ENCODE results near the gene TMIE.

Gene TMIE

DNA sequence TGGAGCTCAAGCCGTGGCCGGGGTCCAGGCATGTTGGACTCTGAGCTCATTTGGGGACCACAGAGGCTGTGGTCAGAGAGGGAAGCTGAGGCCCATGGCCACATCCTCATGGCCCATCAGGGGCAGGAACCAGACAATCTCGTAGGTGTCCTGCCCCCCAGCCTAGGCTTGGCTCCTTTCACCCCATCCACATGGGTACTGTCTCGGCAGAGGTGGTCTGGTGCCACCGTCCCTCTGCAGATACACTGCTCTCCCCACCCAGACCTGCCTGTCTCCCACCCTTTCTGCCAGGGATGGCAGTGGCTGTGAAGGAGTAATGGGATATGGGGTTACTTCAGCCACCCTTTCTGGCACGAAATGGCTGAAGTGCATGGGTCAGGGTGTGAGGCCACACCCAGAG, 8.5 kb downstream of the TMIE start:
- no peak for DNase-seq

DNA sequence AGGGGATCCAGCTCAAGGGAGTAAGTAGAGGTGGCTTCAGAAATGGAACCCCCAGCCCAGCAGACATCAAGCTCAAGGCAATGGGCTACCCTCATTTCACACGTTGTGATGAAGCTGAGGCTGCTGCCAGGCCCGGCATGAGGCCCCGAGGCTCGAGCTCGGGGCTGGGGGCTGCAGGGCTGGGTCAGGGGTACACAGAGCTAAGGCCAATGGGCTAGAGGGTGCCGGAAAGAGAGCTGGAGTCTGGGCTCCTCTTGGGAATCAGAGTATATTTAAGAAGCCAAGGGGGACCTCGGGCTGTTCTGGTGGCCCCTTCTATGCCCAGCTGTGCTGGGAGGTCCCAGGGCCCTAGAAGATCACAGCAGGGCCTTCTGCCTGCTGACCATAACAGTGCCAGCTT, 9.0 kb downstream of the TMIE start:
- no peak for DNase-seq

DNA sequence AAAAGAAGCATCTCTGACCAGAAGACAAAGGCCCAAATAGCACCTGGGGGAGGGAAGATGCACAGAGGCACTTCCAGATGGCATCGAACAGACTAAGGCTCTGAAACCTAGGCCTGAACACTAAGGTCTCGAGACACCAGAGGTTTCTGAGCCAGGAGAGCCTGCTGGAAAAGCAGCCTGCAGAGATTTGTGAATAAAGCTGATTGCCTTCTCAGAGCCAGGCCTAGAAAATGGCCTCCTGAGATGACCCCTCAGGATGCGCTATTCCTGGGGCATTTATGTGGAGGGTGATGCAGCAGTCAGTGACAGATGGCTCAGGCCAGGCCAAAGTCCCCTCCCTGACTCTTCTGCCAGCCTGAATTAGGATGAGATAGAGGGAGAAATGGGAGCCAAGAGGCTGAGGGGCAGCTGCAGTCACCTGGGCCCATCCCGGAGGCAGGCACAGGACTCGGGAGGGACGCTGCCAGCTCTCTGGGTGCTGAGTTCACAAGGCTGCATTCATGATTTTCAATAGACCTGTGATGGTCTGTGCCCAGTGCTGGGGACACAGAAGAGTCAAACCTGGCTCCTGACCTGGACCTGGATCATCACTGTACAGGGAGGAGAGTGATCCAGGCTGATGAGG, 9.6 kb downstream of the TMIE start:
- no peak for DNase-seq

DNA sequence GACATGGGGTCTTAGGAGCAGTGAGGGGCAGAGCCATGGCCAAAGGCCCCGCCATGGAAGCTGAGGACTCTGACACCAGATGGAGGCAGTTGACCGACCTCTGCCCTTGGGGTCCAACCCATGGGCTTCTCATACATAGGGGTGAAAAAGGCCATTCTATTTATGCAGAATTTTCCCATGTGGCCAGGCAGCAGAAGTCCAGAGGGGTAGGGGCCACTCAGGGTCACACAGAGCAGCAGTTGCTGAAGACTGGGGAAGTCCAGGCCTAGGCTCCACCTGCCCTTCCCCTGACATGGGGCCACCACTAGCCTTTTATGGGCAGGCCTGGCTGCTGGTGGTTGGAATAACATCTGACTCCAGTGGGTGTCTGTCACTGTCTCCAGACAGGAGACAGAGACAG, 10.1 kb downstream of the TMIE start:
- DNase-seq, result no peak

DNA sequence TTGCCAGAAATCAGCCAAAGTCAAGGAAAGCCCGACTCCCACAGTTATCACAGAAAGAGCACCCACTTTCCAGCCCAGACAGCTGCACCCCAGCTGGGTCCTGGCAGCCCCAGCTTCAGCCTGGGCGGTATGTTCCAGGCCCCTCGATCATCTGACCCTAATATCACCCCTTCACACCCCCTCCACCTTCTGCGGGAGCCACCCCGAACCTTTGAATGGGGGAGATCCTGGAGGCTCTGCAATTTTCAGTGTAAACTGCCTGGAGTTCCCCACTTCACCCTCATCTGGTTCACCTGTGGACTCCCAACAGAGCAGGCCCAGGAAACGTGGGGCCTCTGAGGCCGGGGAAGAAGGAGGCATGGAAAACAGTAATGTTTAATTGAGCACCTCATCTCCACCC, 10.6 kb downstream of the TMIE start:
- no peak for DNase-seq

DNA sequence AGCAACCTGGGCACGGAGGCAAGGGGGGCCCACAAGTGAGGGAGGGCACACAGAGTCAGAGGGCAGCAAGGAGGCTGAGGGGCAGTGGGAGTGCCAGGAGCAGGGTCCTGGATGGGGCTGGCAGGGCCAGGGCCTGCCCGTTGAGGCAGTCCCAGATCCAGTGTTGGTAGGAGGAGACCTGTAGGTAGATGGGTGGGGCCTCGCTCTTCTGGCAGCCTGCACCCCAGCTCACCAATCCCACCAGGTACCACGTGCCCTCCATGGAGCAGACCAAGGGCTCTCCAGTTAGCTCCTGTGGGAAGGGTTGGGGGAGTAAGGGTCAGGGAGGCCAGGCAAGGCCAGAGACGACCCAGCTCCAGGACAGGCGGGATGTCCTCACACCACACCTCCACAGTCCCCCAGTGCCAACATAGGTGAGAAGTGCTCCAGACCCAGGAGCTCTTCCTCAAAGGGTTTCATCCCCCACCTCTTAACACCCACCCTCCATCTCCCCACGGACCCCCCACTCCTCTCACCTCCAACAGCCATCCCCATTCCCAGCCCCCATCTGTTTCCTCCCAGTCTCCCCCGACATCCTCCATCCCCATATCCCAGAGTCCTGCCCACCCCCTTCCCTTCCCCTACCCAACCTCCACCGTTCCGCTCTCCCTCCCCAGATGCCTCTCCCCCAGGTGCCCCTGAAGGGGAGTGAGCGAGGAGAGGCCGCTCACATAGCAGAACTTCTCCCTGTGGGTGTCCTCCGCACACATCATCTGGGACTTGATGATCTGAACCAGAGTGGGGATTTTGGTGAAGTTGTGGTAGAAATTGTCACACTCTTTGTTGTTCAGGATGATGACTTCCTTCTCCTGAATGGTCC, 11.2 kb downstream of the TMIE start:
- DNase-seq, result no peak

DNA sequence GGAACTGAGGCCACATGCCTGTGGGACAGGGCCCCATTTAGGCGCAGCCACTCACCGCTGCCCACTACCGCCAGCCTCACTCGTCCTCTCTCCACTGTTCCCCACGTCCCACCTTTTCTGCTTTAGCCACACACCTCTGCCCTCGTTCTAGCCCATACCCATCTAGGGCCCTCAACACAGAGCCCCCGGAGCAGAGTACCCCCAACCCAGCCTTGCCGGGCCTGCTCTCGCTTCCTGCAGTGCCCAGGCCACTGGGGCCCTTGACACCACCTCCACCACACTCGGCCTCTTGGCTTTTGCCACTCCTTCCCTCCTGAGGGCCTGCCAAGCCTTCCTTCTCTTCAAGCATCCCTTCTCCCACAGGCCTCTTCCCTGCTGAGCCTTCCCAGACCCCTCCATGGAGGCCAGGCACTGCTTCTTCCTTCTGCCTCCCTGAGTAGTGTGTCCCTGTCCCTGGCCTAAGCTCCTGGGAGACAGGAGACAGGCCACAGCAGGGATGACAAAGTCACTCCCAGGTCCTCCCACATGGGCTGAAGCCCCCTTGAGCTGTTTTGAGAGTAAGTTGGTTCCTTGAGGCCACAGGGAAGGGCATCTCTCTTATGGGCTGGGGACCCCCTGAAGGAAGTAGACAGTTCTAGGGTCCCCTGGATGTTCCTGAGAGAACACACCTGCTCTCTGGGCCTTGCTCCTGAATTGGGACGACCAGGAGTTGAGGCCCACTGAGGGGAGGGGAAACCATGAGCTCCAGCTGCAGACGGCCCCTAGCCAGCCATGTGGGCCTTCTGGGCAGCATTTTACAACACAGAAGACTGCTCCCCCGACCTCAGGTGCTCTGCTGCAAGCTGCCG, 12.1 kb downstream of the TMIE start:
- DNase-seq, result no peak

DNA sequence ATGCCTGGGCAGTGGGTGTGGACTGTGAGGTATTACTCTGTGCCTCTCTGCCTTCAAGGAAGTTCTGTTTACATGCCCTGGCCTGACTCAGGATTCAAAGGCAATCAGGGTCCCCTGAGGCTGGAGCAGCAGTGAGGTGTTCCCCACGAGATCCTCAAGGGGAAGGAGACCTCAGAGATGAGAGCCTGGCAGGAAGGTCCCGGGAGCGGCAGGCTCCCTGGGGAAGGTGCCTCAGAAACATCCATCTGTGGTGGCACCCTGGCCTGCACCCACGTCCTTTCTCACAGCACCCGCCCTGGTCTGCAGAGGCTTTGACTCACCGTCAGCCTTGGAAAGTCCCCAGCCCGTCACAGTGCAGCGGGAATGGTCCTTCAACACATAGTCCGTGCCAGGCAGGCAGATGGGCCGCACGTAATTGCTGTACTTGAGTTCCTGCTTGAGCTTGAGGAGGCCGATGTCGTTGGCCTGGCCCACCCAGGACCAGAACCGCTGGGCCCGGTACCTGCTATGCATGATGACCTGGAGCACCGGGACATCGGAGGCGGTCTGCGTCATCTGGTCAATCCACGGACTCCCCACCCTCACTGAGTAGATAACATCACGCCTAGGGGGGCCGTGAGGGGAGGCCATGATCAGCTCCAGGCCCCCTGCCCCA, 12.8 kb downstream of the TMIE start:
- DNase-seq, result no peak

DNA sequence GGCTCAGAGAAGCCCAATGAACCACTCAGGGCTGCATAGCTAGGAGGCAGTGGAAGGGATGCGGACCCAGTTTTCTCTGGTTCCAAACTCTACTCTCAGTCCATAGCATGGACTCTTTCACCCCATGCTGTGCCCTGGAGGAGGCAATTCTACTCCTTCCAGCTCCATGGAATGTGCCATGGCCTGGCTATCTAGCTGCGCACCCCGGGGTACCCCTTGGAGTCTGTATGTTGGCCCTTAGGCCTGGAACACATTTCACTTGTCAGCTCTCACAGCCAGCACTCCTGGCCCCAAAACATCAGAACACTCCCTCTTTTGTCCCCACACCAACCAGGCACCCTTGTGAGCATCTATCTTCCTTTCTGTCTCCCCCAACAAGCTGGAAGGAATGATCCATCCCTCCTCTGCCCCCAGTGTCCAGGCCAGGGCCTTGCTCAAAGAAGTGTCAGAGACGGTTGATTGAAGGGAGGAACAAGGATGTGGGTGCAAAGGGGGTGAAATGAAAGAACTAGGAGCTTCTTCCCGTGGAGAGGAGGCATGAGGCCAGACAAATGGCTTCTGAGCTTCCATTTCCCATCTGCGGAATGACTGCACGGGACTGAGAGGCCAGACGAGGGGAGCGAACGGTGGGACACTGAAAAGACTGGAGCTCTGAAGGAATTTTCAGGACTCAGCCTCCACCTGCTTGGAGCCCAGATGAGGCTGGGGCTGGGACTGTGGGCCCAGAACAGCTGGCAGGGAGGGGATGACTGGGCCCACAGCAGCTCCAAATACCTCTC, 13.7 kb downstream of the TMIE start:
- DNase-seq, result no peak

DNA sequence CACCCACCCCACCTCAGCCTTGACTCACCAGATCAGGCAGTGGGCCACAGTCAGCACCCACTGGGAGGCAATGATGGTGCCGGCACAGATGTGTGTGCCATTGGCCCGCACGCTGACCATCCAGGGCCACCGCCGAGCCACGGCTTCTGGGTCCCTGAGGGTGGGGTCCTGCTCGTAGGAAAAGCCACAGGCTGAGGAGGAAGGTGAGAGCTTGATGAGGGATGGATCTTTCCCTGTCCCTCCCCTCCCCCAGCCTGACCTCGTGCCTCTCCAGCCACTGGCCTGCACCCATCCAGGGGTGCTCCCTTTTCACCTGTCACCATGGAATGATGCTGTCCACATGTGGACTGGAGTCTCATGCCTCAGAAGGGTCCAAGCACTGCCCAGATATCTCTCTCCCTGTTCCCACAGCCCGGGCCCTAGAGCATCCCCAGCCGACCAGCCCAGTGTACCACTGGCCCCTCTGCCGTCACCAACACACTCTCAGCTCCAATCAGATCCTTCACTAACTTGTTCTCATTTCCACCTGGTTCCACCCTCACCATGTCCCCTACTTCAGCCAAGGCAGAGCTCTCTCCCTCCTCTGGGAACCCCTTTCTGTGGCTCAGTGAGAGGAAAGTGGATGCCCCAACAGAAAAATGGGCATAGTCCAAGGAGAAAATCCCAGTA, 14.4 kb downstream of the TMIE start:
- DNase-seq, result no peak

DNA sequence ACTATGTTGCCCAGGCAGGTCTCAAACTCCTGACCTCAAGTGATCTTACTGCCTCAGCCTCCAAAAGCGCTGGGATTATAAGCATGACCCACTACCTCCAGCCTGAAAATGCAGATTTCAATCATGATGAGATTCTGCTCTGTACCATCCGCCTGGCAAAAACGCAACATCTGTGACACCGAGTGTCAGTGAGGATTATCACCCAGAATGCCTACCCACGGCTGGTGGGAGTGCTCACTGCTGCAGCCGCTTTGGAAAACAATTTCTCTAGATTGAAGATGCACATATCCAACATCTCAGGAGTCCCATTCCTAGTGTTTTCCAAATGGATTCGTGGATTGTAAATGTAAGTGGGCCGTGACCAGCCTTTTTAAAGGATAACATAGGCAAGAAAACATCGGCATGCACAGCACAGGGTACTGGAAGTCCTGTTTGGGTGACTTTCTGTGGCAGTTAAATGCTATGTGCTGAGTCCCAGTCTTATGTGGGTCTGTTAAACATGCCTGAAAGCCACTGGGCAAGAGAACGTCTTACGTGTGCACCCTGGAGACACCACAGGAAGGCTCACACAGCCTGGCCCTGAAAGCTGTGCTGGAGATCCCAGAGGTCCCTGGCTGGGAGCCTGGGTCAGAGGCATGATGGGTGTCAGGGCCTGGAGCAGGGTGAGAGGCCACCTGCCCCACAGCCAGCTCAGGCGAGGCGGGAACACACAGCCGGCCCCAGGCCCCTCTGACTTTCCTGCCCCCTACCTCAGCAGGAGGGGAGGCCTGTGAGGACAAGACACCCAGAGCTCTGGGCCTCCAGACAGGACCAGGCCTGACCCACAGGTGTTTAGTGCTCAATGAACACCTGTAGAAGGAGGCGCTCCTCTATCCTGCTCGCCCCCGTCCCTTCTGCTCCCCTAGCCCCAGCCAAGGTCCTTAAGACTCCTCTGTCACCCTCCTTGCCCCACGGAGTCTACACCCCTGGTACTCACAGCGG, 15.6 kb downstream of the TMIE start:
- DNase-seq, result no peak

DNA sequence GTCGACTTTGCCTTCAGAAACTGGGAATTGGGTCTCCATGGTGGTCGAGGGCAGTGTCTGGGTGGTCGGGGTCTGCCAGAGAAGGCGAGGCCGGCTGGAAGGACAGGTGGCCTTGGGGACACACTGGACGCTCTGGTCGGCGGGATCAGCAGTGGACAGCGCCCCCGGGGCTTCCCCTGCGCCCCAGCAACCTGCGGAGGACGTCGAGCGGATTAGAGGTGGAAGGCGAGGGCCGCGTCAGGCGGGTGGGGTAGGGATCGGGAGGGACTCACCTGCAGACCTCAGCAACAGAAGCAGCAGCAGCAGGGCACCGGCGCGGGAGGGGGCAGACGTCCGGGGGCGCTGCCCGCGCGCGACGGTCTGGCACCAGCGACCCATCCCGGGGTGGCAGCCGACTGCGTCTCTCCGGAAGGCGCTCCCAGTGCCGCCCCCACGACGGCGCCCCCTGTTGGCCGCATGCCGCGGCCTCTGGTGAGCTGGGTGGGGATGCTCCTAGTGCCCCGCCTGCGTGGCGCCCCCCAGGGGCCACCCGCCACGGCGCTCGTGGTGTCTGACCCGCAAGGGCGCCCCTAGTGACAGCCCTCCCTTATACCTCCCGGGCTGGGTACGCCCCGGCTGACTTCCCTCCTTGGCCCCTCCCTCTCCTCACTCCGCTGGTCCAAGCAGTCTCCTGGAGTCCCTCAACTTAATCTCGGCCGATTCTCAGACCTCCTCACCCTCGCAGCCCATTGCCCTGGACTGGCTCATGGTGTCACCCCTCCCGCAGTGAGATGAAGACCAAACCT, 16.4 kb downstream of the TMIE start, which contains the start of gene PRSS50:
TSS of gene PRSS50 (minus strand) at position 423 of the 785 bp plus-strand sequence. CDS start at position 378, 45 bp downstream.
- DNase-seq, result no peak

DNA sequence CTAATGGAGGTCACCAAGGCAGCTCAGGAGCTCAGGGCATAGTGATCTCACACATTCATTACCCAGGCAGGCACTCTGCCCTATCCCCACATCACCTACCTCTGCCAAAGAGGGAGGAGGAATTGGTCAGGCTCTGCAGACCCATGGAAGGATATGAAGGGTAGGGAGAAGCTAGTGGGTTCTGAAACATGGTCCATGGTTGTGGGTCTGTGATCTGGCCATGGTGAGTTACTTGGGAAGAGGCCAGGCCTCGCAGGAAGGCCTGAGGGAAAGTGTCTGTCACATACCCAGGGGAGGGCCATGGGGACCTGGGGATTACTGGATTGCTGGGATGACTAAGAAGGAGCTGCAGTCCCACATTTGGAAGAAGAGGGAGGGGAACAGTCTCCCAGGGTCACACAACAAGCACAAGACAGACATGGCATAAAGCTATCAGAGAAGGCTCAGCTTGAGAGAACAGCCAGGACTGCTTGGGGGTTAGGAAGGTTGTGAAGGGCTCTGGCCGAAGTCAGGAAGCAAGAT, 17.9 kb downstream of the TMIE start:
- no peak for DNase-seq

DNA sequence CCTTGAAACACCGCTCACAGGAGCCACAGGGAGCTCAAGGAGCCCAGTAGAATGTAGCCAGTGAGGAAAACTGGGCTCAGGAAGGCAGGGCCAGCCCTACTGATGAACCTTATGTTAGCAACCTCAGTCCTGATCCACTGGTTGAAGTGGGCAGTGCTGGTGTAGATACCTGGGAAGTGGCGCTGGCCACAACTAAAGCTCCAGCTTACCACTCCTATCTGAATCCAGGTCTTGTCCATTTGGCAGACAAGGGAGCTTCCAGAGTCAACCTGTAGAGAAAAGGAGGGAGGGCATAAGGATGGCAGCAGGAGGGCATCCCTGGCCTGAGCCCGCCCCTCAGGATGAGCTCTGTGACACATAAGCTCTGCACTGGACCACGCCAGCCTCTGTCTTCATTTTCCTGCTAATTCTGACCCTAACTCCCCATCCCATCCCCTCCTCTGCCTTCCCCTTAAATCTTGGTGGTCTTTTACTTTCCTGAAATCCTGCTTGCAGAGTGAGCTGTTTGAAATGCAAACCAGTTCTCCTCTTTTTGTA, 18.6 kb downstream of the TMIE start:
- DNase-seq, result no peak

DNA sequence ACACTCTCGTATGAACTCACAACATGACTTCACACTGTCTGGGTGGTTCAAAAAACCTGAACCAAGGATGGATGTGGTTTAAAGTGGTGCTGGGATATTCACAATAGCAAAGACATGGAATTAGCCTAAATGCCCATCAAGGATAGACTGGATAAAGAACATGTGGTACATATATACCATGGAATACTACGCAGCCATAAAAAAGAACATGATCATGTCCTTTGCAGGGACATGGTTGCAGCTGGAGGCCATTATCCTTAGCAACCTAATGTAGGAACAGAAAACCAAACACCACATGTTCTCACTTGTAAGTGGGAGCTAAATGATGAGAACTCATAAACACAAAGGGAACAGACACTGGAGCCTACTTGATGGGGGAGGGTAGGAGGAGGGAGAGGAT, 19.8 kb downstream of the TMIE start:
- no peak for DNase-seq

DNA sequence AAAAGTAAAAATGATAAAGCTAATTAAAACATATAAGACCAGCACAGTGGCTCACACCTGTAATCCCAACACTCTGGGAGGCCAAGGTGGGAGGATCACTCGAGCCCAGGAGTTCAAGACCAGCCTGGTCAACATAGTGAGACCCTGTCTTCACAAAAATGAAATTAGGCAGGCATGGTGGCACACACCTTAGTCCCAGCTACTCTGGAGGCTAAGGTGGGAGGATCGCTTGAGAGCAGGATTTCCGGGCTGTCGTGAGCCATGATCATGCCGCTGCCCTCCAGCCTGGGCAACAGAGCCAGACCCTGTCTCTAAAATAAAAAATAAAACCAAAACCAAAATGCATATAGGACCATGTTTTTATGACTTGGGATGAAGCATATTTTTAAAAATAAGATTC, 21.3 kb downstream of the TMIE start:
- DNase-seq, result no peak

DNA sequence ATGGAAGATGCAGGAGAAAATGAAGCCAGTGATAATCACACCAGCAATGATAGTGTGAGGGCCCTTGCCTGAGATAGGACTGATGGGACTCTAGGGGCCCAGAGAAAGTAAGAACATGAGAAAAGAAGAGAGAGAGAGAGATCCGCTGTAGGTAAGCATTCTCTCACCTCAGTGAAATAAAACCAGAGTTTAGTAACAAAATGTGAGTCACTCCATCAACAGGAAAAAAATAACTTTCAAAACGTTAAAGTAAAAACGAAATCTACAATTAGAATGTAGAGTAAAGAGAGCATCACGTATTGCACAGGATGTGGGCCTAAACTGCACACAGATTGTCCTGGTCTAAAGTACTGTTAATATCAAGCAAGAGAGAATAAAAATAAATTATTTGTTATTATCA, 23.2 kb downstream of the TMIE start:
- no peak for DNase-seq

DNA sequence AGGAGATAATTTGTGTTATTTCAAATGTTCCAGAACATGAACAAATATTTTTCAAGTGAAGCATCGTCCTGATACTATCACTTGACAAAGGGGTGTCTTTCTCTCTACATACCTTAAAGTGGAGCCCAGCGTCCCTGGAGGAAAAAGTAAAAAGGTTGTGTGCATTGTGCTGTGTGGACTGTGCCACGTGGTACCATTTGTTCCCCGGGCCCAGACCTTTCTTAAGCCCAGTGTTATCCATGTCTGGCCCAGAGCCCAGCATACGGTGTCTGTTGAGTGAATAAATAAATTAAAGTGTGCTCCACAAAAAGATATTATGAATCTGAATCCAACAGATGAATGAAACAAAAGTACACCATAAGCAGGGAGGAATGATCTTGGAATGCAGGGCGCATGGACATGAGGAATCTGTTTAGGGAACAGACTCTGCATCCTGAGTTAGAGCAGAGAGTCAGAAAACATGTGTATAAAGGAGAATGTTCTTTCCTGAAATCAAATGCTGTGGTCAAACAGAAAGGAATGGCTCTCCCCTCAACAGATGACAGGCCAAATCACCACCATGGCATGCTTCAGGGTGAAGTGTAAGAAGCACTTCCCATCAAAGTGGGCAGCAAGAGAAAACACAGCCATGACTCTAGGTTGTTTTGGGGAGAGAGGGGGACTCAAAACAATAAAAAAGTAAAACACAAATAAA, 24.6 kb downstream of the TMIE start:
- DNase-seq, result no peak
